NCI-H1105 (cell line): ENCODE results near the gene GLP2R.

Experiments
- DNase-seq: peaks from one replicate; lab custom pipeline; 2025; lab: John Stamatoyannopoulos, UW

Gene GLP2R

GRCh38 chr17:9859781-9860180 is 34.1 kb downstream of the GLP2R start:
- no peak for DNase-seq

- no peak for DNase-seq
Measured at GRCh38 chr17:9860851-9861250, 35.1 kb downstream of the GLP2R start.

GRCh38 chr17:9862220-9862619 is 36.5 kb downstream of the GLP2R start:
- DNase-seq = no peak

GRCh38 chr17:9862949-9863348 is 37.2 kb downstream of the GLP2R start:
- DNase-seq = no peak

- DNase-seq = no peak
Measured at GRCh38 chr17:9865586-9865985, 39.9 kb downstream of the GLP2R start.

- DNase-seq = no peak
Measured at GRCh38 chr17:9868552-9868951, 42.8 kb downstream of the GLP2R start.

GRCh38 chr17:9872852-9873251 is 47.1 kb downstream of the GLP2R start:
- DNase-seq = no peak

- DNase-seq = no peak
Measured at GRCh38 chr17:9874722-9875121, 49.0 kb downstream of the GLP2R start.

- no peak for DNase-seq
Measured at GRCh38 chr17:9875441-9875840, 49.7 kb downstream of the GLP2R start.

- no peak for DNase-seq
Measured at GRCh38 chr17:9878356-9878755, 52.6 kb downstream of the GLP2R start.

- no peak for DNase-seq
Measured at GRCh38 chr17:9878786-9879525, 53.2 kb downstream of the GLP2R start.

- DNase-seq = no peak
Measured at GRCh38 chr17:9880582-9880999, 54.9 kb downstream of the GLP2R start.

GRCh38 chr17:9883451-9883850 is 57.7 kb downstream of the GLP2R start:
- DNase-seq = no peak

GRCh38 chr17:9886141-9886930 is 60.6 kb downstream of the GLP2R start:
- no peak for DNase-seq

- DNase-seq = no peak
Measured at GRCh38 chr17:9887508-9887907, 61.8 kb downstream of the GLP2R start.

GRCh38 chr17:9890124-9890523 is 64.4 kb downstream of the GLP2R start:
- no peak for DNase-seq

- DNase-seq = no peak
Measured at GRCh38 chr17:9893411-9894012, 67.8 kb downstream of the GLP2R start.

- no peak for DNase-seq
Measured at GRCh38 chr17:9894231-9894630, 68.5 kb downstream of the GLP2R start.

- DNase-seq = no peak
Measured at GRCh38 chr17:9895923-9896322, 70.2 kb downstream of the GLP2R start.

GRCh38 chr17:9897372-9897968 is 71.7 kb downstream of the GLP2R start:
- DNase-seq = no peak

- no peak for DNase-seq
Measured at GRCh38 chr17:9898812-9899211, 73.1 kb downstream of the GLP2R start.

GRCh38 chr17:9899280-9900043 is 73.7 kb downstream of the GLP2R start:
- DNase-seq = no peak
